ENCODE results near the gene PREX1. TPM values are rescaled to one million over a fixed set of nuclear protein-coding genes. Genes with fewer than 3 reads are reported as not detected.

Gene PREX1
- total and polyA plus RNA-seq, 2 experiments from 2014 or later = 2.4 to 10.3 TPM

DNA sequence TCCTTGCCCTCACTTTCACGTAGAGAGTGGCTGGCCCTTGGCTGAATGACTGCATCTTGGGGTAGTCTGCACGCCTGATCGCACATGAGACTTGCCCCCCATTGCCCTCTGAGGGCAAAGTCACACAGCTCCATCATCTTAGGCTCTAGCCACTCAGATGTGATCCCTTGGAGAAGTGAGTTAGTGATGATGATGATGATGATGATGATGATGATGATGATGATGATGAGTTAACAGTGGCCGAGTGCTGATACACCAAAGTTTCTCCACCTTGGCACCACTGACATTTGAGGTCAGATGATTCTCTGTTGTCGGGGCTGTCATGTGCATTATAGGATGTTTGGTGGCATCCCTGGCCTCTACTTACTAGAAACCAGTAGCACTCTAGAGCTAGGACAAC lies 84.0 kb downstream of the PREX1 start:
- H2AFZ ChIP-seq = no peak overlapping the region
- TF ChIP-seq, protein P1, sequence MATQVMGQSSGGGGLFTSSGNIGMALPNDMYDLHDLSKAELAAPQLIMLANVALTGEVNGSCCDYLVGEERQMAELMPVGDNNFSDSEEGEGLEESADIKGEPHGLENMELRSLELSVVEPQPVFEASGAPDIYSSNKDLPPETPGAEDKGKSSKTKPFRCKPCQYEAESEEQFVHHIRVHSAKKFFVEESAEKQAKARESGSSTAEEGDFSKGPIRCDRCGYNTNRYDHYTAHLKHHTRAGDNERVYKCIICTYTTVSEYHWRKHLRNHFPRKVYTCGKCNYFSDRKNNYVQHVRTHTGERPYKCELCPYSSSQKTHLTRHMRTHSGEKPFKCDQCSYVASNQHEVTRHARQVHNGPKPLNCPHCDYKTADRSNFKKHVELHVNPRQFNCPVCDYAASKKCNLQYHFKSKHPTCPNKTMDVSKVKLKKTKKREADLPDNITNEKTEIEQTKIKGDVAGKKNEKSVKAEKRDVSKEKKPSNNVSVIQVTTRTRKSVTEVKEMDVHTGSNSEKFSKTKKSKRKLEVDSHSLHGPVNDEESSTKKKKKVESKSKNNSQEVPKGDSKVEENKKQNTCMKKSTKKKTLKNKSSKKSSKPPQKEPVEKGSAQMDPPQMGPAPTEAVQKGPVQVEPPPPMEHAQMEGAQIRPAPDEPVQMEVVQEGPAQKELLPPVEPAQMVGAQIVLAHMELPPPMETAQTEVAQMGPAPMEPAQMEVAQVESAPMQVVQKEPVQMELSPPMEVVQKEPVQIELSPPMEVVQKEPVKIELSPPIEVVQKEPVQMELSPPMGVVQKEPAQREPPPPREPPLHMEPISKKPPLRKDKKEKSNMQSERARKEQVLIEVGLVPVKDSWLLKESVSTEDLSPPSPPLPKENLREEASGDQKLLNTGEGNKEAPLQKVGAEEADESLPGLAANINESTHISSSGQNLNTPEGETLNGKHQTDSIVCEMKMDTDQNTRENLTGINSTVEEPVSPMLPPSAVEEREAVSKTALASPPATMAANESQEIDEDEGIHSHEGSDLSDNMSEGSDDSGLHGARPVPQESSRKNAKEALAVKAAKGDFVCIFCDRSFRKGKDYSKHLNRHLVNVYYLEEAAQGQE (IDR thresholded peaks at IDR 0.05; ENCODE audit: unreplicated experiment) = no peak
- TF ChIP-seq, protein P2, sequence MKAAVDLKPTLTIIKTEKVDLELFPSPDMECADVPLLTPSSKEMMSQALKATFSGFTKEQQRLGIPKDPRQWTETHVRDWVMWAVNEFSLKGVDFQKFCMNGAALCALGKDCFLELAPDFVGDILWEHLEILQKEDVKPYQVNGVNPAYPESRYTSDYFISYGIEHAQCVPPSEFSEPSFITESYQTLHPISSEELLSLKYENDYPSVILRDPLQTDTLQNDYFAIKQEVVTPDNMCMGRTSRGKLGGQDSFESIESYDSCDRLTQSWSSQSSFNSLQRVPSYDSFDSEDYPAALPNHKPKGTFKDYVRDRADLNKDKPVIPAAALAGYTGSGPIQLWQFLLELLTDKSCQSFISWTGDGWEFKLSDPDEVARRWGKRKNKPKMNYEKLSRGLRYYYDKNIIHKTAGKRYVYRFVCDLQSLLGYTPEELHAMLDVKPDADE (IDR thresholded peaks at IDR 0.05) = no peak
- TF ChIP-seq POLR2AphosphoS5 (IDR thresholded peaks at IDR 0.05; ENCODE audit: low read depth) (no peak), EZH2phosphoT487 (IDR thresholded peaks at IDR 0.05; ENCODE audit: unreplicated experiment) (no peak), ZNF114 (CRISPR knock-in tag; IDR thresholded peaks at IDR 0.05) (no peak), EZH2 (IDR thresholded peaks at IDR 0.05; ENCODE audit: low read depth, unreplicated experiment) (no peak), ZNF331 (CRISPR knock-in tag; IDR thresholded peaks at IDR 0.05; ENCODE audit: low read depth) (no peak), NANOG (IDR thresholded peaks at IDR 0.05; ENCODE audit: borderline replicate concordance) (no peak), STAT1 (IDR thresholded peaks at IDR 0.05; ENCODE audit: unreplicated experiment) (no peak), JUNB (IDR thresholded peaks at IDR 0.05; ENCODE audit: unreplicated experiment) (no peak)
- TF ChIP-seq, protein P3, sequence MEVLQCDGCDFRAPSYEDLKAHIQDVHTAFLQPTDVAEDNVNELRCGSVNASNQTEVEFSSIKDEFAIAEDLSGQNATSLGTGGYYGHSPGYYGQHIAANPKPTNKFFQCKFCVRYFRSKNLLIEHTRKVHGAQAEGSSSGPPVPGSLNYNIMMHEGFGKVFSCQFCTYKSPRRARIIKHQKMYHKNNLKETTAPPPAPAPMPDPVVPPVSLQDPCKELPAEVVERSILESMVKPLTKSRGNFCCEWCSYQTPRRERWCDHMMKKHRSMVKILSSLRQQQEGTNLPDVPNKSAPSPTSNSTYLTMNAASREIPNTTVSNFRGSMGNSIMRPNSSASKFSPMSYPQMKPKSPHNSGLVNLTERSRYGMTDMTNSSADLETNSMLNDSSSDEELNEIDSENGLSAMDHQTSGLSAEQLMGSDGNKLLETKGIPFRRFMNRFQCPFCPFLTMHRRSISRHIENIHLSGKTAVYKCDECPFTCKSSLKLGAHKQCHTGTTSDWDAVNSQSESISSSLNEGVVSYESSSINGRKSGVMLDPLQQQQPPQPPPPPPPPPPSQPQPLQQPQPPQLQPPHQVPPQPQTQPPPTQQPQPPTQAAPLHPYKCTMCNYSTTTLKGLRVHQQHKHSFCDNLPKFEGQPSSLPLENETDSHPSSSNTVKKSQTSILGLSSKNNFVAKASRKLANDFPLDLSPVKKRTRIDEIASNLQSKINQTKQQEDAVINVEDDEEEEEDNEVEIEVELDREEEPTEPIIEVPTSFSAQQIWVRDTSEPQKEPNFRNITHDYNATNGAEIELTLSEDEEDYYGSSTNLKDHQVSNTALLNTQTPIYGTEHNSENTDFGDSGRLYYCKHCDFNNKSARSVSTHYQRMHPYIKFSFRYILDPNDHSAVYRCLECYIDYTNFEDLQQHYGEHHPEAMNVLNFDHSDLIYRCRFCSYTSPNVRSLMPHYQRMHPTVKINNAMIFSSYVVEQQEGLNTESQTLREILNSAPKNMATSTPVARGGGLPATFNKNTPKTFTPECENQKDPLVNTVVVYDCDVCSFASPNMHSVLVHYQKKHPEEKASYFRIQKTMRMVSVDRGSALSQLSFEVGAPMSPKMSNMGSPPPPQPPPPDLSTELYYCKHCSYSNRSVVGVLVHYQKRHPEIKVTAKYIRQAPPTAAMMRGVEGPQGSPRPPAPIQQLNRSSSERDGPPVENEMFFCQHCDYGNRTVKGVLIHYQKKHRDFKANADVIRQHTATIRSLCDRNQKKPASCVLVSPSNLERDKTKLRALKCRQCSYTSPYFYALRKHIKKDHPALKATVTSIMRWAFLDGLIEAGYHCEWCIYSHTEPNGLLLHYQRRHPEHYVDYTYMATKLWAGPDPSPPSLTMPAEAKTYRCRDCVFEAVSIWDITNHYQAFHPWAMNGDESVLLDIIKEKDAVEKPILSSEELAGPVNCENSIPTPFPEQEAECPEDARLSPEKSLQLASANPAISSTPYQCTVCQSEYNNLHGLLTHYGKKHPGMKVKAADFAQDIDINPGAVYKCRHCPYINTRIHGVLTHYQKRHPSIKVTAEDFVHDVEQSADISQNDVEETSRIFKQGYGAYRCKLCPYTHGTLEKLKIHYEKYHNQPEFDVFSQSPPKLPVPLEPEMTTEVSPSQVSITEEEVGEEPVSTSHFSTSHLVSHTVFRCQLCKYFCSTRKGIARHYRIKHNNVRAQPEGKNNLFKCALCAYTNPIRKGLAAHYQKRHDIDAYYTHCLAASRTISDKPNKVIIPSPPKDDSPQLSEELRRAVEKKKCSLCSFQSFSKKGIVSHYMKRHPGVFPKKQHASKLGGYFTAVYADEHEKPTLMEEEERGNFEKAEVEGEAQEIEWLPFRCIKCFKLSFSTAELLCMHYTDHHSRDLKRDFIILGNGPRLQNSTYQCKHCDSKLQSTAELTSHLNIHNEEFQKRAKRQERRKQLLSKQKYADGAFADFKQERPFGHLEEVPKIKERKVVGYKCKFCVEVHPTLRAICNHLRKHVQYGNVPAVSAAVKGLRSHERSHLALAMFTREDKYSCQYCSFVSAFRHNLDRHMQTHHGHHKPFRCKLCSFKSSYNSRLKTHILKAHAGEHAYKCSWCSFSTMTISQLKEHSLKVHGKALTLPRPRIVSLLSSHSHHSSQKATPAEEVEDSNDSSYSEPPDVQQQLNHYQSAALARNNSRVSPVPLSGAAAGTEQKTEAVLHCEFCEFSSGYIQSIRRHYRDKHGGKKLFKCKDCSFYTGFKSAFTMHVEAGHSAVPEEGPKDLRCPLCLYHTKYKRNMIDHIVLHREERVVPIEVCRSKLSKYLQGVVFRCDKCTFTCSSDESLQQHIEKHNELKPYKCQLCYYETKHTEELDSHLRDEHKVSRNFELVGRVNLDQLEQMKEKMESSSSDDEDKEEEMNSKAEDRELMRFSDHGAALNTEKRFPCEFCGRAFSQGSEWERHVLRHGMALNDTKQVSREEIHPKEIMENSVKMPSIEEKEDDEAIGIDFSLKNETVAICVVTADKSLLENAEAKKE (CRISPR knock-in tag; IDR thresholded peaks at IDR 0.05) = no peak
- H3K4me3 Mint-ChIP-seq = no peak overlapping the region
- H3K4me1 ChIP-seq (ENCODE audit: insufficient read depth) = peaks cover 13% of the 10 kb centered on the region; the same call in 1 of the 2 replicates
- peaks cover 35% of the 10 kb centered on the region for H3K4me1 Mint-ChIP-seq
- no peak overlapping the region for H3K27ac ChIP-seq (ENCODE audit: low read depth)
- DNase-seq (ENCODE audit: low spot score) (no peak), ATAC-seq (no peak)
- H3K27me3 Mint-ChIP-seq (ENCODE audit: insufficient read depth, low read depth, poor library complexity) = peaks cover 12% of the 10 kb centered on the region
- H3K9me2 ChIP-seq (ENCODE audit: insufficient read depth) = no peaks in the 10 kb centered on the region
- no peak overlapping the region for H3K27ac Mint-ChIP-seq
- no peaks in the 10 kb centered on the region for H3K27me3 ChIP-seq (ENCODE audit: insufficient read depth)
- no peaks in the 10 kb centered on the region for H3K79me2 ChIP-seq (replicated peaks; ENCODE audit: insufficient read depth)
- H4K20me1 ChIP-seq (replicated peaks; ENCODE audit: insufficient read depth) = no peaks in the 10 kb centered on the region
- H3F3A ChIP-seq (replicated peaks; ENCODE audit: low read depth) = no peaks in the 10 kb centered on the region
- H3K36me3 Mint-ChIP-seq (ENCODE audit: low read depth) = peaks cover 3% of the 10 kb centered on the region; the same call in 2 of the 3 replicates
- no peaks in the 10 kb centered on the region for H3K36me3 ChIP-seq (ENCODE audit: insufficient read depth)
- H3K4me3 ChIP-seq = no peak overlapping the region
- no peaks in the 10 kb centered on the region for H3K9me3 Mint-ChIP-seq
- no peak overlapping the region for H3K4me2 ChIP-seq
